Stimulated activated CD8-positive, alpha-beta memory T cell treated with anti-CD3 and anti-CD28 coated beads, Interleukin-7, amount 100 ng/mL, for 4 hours (primary cell): ENCODE measurements around the gene EMILIN1.
"Not testable (repeated sequence)": the region's sequence is repeated elsewhere in the genome, so short reads cannot be mapped to it uniquely, and the experiment has no call there.

Experiments used
- DNase-seq, 2 donors: peaks; one replicate each; pipeline ENCODE4 v3.0.0-alpha.2; 2020; ENCODE audit warnings: low read depth in 2 of 2

EMILIN1 gene

GRCh38 chr2:27093430-27094352 is 15.3 kb downstream of the EMILIN1 start:
- DNase-seq, result no peak

- no peak for DNase-seq
These were observed 16.1 kb downstream of the EMILIN1 start for GRCh38 chr2:27094353-27094984.

- no peak for DNase-seq
These were observed 17.0 kb downstream of the EMILIN1 start for GRCh38 chr2:27095427-27095744.

GRCh38 chr2:27095745-27096651 is 17.6 kb downstream of the EMILIN1 start:
- DNase-seq, result no peak

GRCh38 chr2:27096748-27097297 is 18.4 kb downstream of the EMILIN1 start:
- no peak for DNase-seq

- no peak for DNase-seq
These were observed 18.9 kb downstream of the EMILIN1 start for GRCh38 chr2:27097341-27097740.

- DNase-seq, result no peak
These were observed 21.0 kb downstream of the EMILIN1 start for GRCh38 chr2:27099334-27099955.

GRCh38 chr2:27100036-27100435 is 21.6 kb downstream of the EMILIN1 start:
- DNase-seq, result no peak

- DNase-seq, result no peak
These were observed 23.9 kb downstream of the EMILIN1 start for GRCh38 chr2:27102329-27102728.

GRCh38 chr2:27105981-27106380 is 27.6 kb downstream of the EMILIN1 start:
- DNase-seq, result no peak

- DNase-seq, result no peak
These were observed 29.8 kb downstream of the EMILIN1 start for GRCh38 chr2:27108221-27108620.

- no peak for DNase-seq
These were observed 30.7 kb downstream of the EMILIN1 start for GRCh38 chr2:27109083-27109482.

GRCh38 chr2:27110603-27111352 is 32.4 kb downstream of the EMILIN1 start:
- DNase-seq, result not testable (repeated sequence)

GRCh38 chr2:27111392-27112078 is 33.1 kb downstream of the EMILIN1 start:
- not testable (repeated sequence) for DNase-seq

GRCh38 chr2:27115519-27115918 is 37.1 kb downstream of the EMILIN1 start:
- DNase-seq, result no peak

- DNase-seq, result no peak
These were observed 39.6 kb downstream of the EMILIN1 start for GRCh38 chr2:27117995-27118524.

- DNase-seq, result no peak
These were observed 40.3 kb downstream of the EMILIN1 start, which contains the start of gene CGREF1 for GRCh38 chr2:27118525-27119329. CGREF1 (minus strand) TSS chr2:27119128; CDS start chr2:27104366, 14,762 bp downstream.

- DNase-seq, result not testable (repeated sequence)
These were observed 40.9 kb downstream of the EMILIN1 start for GRCh38 chr2:27119330-27119670.

GRCh38 chr2:27121906-27122305 is 43.5 kb downstream of the EMILIN1 start:
- no peak for DNase-seq
